CD4-positive, alpha-beta T cell (primary cell): ENCODE measurements around the gene IFNAR2. TPM values are rescaled to one million over a fixed set of nuclear protein-coding genes. Genes with fewer than 3 reads are reported as not detected.
A peak's percentile ranks its signal among the peaks of the same experiment; 100 is the strongest.

Experiments used
- ATAC-seq: fragments of 200-7000 bp; cut with Tn5 transposase; one replicate; pipeline ENCODE4 v1.10.0; 2022; ENCODE audit warnings: mild to moderate bottlenecking; ENCODE audit not compliant: poor library complexity
- CTCF ChIA-PET: fragments of 350-600 bp; sonication (Branson Sonifier 250); formaldehyde crosslinking; loops from one replicate; lab custom pipeline; 2021; ENCODE audit warnings: antibody characterized with exemption, inconsistent platforms; lab: Charles Lee
- POLR2A ChIA-PET: fragments of 350-600 bp; sonication (Branson Sonifier 250); formaldehyde crosslinking; loops from one replicate; lab custom pipeline; 2021; ENCODE audit warnings: antibody characterized with exemption, inconsistent platforms; lab: Charles Lee
- DNase-seq, 14 experiments: peaks; one replicate each; pipeline ENCODE4 v3.0.0-alpha.2; 2013 to 2020; ENCODE audit warnings: mixed read lengths in 2 of 14
- H3K27ac ChIP-seq, 2 donors: one replicate each; pipeline versions ENCODE4 v1.5.1 to v1.7.0; 2013; ENCODE audit warnings: low read length in 2 of 2, low read depth in 1 of 2, mild to moderate bottlenecking in 1 of 2
- H3K27me3 ChIP-seq, 2 experiments: 1 replicate in 1 of 2; 2 replicates in 1 of 2; pipeline versions ENCODE4 v1.6.1 to v1.7.0; 2013; ENCODE audit warnings: low read length in 2 of 2, control low read depth in 1 of 2, mild to moderate bottlenecking in 1 of 2, moderate library complexity in 1 of 2; ENCODE audit not compliant: insufficient read depth in 2 of 2, control insufficient read depth in 1 of 2
- H3K36me3 ChIP-seq: one replicate; pipeline ENCODE4 v1.6.1; 2013; ENCODE audit warnings: low read length, control low read depth; ENCODE audit not compliant: insufficient read depth
- H3K4me1 ChIP-seq: one replicate; pipeline ENCODE4 v1.6.1; 2013; ENCODE audit warnings: low read length, control low read depth; ENCODE audit not compliant: insufficient read depth
- H3K4me3 ChIP-seq: one replicate; pipeline ENCODE4 v1.5.1; 2013; ENCODE audit warnings: mild to moderate bottlenecking, low read length, moderate library complexity
- H3K9me3 ChIP-seq, 2 experiments: 1 replicate in 1 of 2; 2 replicates in 1 of 2; pipeline versions ENCODE4 v1.6.1 to v1.7.0; 2013; ENCODE audit warnings: low read length in 2 of 2, mild to moderate bottlenecking in 2 of 2, control low read depth in 1 of 2, moderate library complexity in 1 of 2; ENCODE audit not compliant: control insufficient read depth in 1 of 2, insufficient read depth in 1 of 2
- H3K27ac Mint-ChIP-seq: one replicate; pipeline ENCODE4 v1.8.0; 2020; ENCODE audit warnings: mixed read lengths
- H3K27me3 Mint-ChIP-seq: one replicate; pipeline ENCODE4 v1.8.0; 2021; ENCODE audit warnings: mixed read lengths
- H3K36me3 Mint-ChIP-seq: one replicate; pipeline ENCODE4 v1.8.0; 2021; ENCODE audit warnings: low read depth, mixed read lengths
- H3K4me1 Mint-ChIP-seq: one replicate; pipeline ENCODE4 v1.8.0; 2021; ENCODE audit warnings: low read depth, mixed read lengths
- H3K4me3 Mint-ChIP-seq: one replicate; pipeline ENCODE4 v1.8.0; 2020; ENCODE audit warnings: mild to moderate bottlenecking, mixed read lengths
- H3K9me3 Mint-ChIP-seq: one replicate; pipeline ENCODE4 v1.8.0; 2020; ENCODE audit warnings: mixed read lengths
- CTCF ChIP-seq: fragments of 200-600 bp; IDR thresholded peaks from one replicate; pipeline ENCODE4 v1.8.0; 2022; ENCODE audit warnings: antibody characterized with exemption, mild to moderate bottlenecking
- intact Hi-C, 2 experiments: fragments of 100-400 bp; cut with DNase I in 1 of 2; cut with micrococcal nuclease in 1 of 2; formaldehyde crosslinking; loops; one replicate each; pipeline versions ENCODE4 v1.15.1 to v1.9.0; 2023 to 2025; cut with DNase I, micrococcal nuclease
- total RNA-seq, 174 experiments: library from RNA in 2 of 174; stranded (reverse) in 2 of 174; gene quantifications; one replicate each; pipeline ENCODE4 v1.2.3 and lab custom pipeline; 2021 to 2026

IFNAR2 gene
- total RNA-seq, 2 experiments from 2014 or later: 26.6 to 28.2 TPM

DNA sequence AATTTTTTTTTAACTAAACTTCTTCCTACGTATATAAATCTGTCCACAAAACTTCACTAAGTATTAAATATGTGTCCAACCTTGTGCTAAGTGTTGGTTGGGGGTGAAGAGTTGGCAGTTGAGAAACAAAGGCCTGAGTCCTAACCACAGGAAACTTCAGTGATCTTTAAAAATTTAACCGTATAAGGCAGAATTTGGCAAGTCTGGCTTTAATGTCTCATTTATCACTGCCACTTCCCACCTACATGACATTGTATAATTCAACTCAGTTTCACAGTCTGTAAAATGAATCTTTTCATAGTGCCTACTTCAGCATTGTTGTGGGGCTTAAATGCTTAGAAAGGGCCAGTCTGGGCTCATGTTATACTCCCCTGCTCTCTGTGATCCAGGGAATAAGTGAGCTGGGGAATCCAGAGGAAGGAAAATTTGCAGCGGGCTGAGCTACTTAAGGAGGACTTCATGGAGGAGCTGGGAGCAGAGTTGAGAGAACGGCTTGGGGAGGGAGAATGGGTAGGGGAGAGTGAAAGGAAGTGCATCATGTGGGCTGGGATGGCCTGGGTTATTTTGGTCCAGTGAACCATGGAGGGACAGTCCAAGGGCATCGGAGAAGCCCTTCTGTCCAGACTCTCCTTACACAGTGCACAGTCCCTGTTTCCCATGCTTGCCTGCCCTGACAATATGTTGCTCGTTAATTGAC is 14.5 kb downstream of the IFNAR2 start:
- CTCF ChIA-PET: no interaction called here
- POLR2A ChIA-PET: interaction anchor here (0.9 to 1.5 kb wide), 3 partner anchors 35 to 117 kb away, joined by 3 to 4 read pairs (median 3); no protein-coding TSS in a partner anchor

DNA sequence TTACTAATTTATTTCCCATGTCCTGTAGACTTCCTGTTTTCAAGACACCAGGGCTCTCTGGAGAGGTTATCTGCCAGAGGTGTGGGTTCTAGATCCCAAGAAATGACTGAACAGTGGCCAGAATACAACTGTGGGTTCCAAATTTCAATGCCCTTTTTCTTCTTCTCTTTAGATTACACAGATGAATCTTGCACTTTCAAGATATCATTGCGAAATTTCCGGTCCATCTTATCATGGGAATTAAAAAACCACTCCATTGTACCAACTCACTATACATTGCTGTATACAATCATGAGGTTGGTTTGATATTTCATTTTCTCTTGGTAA is 15.0 kb downstream of the IFNAR2 start:
- Mint-ChIP-seq H3K9me3 (no peaks in the 10 kb centered on the region), H3K27me3 (no peaks in the 10 kb centered on the region), H3K4me3 (peak overlapping the region; percentile 53), H3K36me3 (peaks cover 76% of the 10 kb centered on the region), H3K27ac (peak overlapping the region; percentile 89), H3K4me1 (peaks cover 91% of the 10 kb centered on the region)
- Histone ChIP-seq H3K9me3 (no peaks in the 10 kb centered on the region), H3K4me1 (peaks cover 63% of the 10 kb centered on the region), H3K36me3 (peaks cover 68% of the 10 kb centered on the region), H3K4me3 (no peak overlapping the region), H3K27ac (peak overlapping the region in 1 of 2 donors; percentile 50), H3K27me3 (no peaks in the 10 kb centered on the region)
- intact Hi-C loops: loop anchor here (5.0 to 10.0 kb wide), 2 partner anchors 42 to 50 kb away; no protein-coding TSS in a partner anchor
- ATAC-seq (no peak), DNase-seq (no peak)
- no peak for TF ChIP-seq CTCF
- CTCF ChIA-PET: interaction anchor here (0.7 kb wide), 1 partner anchor 10 kb away, joined by 3 read pairs; no protein-coding TSS in a partner anchor
- POLR2A ChIA-PET: interaction anchor here (0.9 to 1.3 kb wide), 2 partner anchors 34 to 40 kb away, joined by 3 read pairs; no protein-coding TSS in a partner anchor

More for the DNA sequence above, 14.5 kb downstream of the IFNAR2 start:
- intact Hi-C loops: loop anchor here in 1 of 2 experiments (10.0 kb wide), 1 partner anchor 49 kb away; no protein-coding TSS in a partner anchor
- Histone ChIP-seq H3K27me3 (no peaks in the 10 kb centered on the region), H3K9me3 (no peaks in the 10 kb centered on the region), H3K4me1 (peaks cover 63% of the 10 kb centered on the region), H3K36me3 (peaks cover 63% of the 10 kb centered on the region), H3K27ac (peak overlapping the region; percentile 8 to 50), H3K4me3 (peak overlapping the region; percentile 12)
- DNase-seq (peak in 1 of 14 experiments; percentile 46), ATAC-seq (peak; percentile 30)
- Mint-ChIP-seq H3K36me3 (peaks cover 71% of the 10 kb centered on the region), H3K9me3 (no peaks in the 10 kb centered on the region), H3K27me3 (no peaks in the 10 kb centered on the region), H3K4me3 (peak overlapping the region; percentile 77), H3K27ac (peak overlapping the region; percentile 89), H3K4me1 (peaks cover 89% of the 10 kb centered on the region)
- TF ChIP-seq CTCF: no peak

DNA sequence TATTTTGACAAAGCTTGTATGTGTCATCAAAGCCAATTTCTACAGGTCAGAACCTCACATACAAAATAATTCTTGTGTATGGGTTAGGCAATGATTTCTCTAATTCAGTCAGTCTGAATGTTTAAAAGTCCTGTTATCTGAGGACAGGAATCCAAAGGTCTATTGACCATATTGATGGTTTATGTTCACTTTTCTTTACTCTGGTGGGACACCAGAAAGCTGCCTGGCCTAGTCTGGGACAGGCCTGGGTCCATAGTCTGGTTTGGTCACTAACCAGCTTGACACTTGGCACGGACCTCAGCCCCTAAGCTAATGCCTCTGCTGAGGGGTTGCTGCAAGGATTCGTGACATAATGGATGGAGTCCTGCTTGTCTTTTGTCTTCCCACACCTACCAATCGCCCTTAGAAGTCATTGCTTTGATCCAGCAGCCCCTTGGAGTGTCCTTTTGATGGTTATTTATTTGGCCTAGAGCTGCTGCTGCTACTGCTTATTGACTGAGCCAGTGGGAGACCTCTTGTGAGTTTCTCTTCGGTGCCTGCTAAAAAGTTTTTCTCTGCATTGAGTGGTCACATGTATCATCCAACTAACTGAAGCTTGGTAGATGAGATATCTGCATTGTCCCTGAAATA is 15.7 kb downstream of the IFNAR2 start:
- peaks cover 61% of the 10 kb centered on the region for H3K4me1 ChIP-seq
- ATAC-seq (no peak), DNase-seq (no peak)
- POLR2A ChIA-PET: interaction anchor here (0.5 to 0.9 kb wide), 2 partner anchors 13 to 40 kb away, joined by 3 to 4 read pairs; no protein-coding TSS in a partner anchor
- peaks cover 73% of the 10 kb centered on the region for H3K36me3 ChIP-seq
- H3K27me3 Mint-ChIP-seq: no peaks in the 10 kb centered on the region
- peaks cover 80% of the 10 kb centered on the region for H3K36me3 Mint-ChIP-seq
- no peaks in the 10 kb centered on the region for H3K27me3 ChIP-seq
- peak overlapping the region; percentile 53 for H3K4me3 Mint-ChIP-seq
- peak overlapping the region in 1 of 2 donors; percentile 26 for H3K27ac ChIP-seq
- no peaks in the 10 kb centered on the region for H3K9me3 ChIP-seq
- H3K9me3 Mint-ChIP-seq: no peaks in the 10 kb centered on the region
- intact Hi-C loops: loop anchor here (5.0 to 10.0 kb wide), 2 partner anchors 43 to 51 kb away; no protein-coding TSS in a partner anchor
- CTCF ChIA-PET: interaction anchor here (0.7 kb wide), 1 partner anchor 11 kb away, joined by 3 read pairs; no protein-coding TSS in a partner anchor
- H3K27ac Mint-ChIP-seq: peak overlapping the region; percentile 89
- H3K4me3 ChIP-seq: no peak overlapping the region
- H3K4me1 Mint-ChIP-seq: peaks cover 91% of the 10 kb centered on the region
- no peak for TF ChIP-seq CTCF
